ENCODE results near the gene SMIM38. TPM values are rescaled to one million over a fixed set of nuclear protein-coding genes. Genes with fewer than 3 reads are reported as not detected.
A peak's percentile ranks its signal among the peaks of the same experiment; 100 is the strongest.

The SMIM38 gene
- total and polyA plus RNA-seq, 11 donors = 0.08 to 0.35 (median 0.15) TPM; not detected in 1

DNA sequence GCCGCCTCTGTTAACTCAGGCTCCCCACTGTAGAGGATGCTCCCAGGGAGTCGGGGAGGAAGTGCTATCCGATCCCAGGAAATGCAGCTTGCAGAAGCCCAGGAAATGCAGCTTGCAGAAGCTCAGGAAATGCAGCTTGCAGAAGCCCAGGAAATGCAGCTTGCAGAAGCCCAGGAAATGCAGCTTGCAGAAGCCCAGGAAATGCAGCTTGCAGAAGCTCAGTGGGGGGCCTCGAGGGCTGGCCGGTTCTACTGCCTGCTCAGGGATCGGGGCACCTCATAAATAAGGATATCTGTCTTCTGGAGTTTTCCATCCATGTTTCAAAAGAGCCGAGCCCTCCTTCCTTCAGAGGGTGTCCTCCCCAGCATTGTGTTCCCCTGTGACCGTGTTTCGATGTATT is 25.1 kb upstream of the SMIM38 start:
- 51 to 64% (median 58%) methylated on average over 9 of the region's 9 CpGs for WGBS, 4 donors
- no peaks in the 10 kb centered on the region for H3K36me3 ChIP-seq
- H3K27me3 ChIP-seq = no peaks in the 10 kb centered on the region
- H3K4me3 ChIP-seq = no peak overlapping the region
- DNase-seq (no peak), ATAC-seq (no peak)
- H3K9me3 ChIP-seq = peaks cover 0 to 25% (median 3%) of the 10 kb centered on the region in 12 donors
- intact Hi-C loops (cut with DNase I) = loop anchor here in 7 of 10 donors (2.0 to 10.0 kb wide), 11 partner anchors 74 to 512 kb away; partner anchors contain the start of genes MYEOV (in 3 of the 7) and CCND1 (in 2 of the 7)
- H3K4me1 ChIP-seq = peaks cover 0 to 24% (median 14%) of the 10 kb centered on the region in 12 donors
- H3K27ac ChIP-seq = peak overlapping the region in 9 of 12 donors; percentile 1 to 68 (median 39)
- no peak for TF ChIP-seq POLR2A (IDR thresholded peaks at IDR 0.05)
- TF ChIP-seq, protein P1, sequence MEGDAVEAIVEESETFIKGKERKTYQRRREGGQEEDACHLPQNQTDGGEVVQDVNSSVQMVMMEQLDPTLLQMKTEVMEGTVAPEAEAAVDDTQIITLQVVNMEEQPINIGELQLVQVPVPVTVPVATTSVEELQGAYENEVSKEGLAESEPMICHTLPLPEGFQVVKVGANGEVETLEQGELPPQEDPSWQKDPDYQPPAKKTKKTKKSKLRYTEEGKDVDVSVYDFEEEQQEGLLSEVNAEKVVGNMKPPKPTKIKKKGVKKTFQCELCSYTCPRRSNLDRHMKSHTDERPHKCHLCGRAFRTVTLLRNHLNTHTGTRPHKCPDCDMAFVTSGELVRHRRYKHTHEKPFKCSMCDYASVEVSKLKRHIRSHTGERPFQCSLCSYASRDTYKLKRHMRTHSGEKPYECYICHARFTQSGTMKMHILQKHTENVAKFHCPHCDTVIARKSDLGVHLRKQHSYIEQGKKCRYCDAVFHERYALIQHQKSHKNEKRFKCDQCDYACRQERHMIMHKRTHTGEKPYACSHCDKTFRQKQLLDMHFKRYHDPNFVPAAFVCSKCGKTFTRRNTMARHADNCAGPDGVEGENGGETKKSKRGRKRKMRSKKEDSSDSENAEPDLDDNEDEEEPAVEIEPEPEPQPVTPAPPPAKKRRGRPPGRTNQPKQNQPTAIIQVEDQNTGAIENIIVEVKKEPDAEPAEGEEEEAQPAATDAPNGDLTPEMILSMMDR (IDR thresholded peaks at IDR 0.05) = no peak

- Histone ChIP-seq H3K27me3 (no peaks in the 10 kb centered on the region), H3K4me1 (peaks cover 0 to 24% (median 14%) of the 10 kb centered on the region in 12 donors), H3K36me3 (no peaks in the 10 kb centered on the region), H3K9me3 (peaks cover 0 to 25% (median 3%) of the 10 kb centered on the region in 12 donors), H3K4me3 (no peak overlapping the region), H3K27ac (peak overlapping the region in 9 of 12 donors; percentile 1 to 68 (median 39))
- no peak for TF ChIP-seq POLR2A (IDR thresholded peaks at IDR 0.05)
- TF ChIP-seq, protein P1 (IDR thresholded peaks at IDR 0.05) = no peak
- ATAC-seq = peak; percentile 84 to 89 (median 86)
- 26 to 65% (median 48%) methylated on average over 4 to 11 of the region's 11 CpGs for WGBS, 4 donors
- DNase-seq = peak in 4 of 5 donors; percentile 49 to 82 (median 67)
- intact Hi-C loops (cut with DNase I) = loop anchor here in 7 of 10 donors (2.0 to 10.0 kb wide), 11 partner anchors 74 to 512 kb away; partner anchors contain the start of genes MYEOV (in 3 of the 7) and CCND1 (in 2 of the 7)
Observed at GRCh38 chr11:69131121-69131566, 24.6 kb upstream of the SMIM38 start.

GRCh38 chr11:69131644-69132300 is 24.0 kb upstream of the SMIM38 start:
- intact Hi-C loops (cut with DNase I) = loop anchor here in 7 of 10 donors (2.0 to 10.0 kb wide), 11 partner anchors 73 to 511 kb away; partner anchors contain the start of genes MYEOV (in 3 of the 7) and CCND1 (in 2 of the 7)
- TF ChIP-seq, protein P1 (IDR thresholded peaks at IDR 0.05) = peak; percentile 63 to 89 (median 85)
- no peak for TF ChIP-seq POLR2A (IDR thresholded peaks at IDR 0.05)
- H3K27ac ChIP-seq = peak overlapping the region in 8 of 12 donors; percentile 1 to 68 (median 41)

GRCh38 chr11:69132301-69132670 is 23.4 kb upstream of the SMIM38 start:
- peak overlapping the region in 1 of 12 donors; percentile 57 for H3K27ac ChIP-seq
- intact Hi-C loops (cut with DNase I) = loop anchor here in 6 of 10 donors (5.0 to 10.0 kb wide), 9 partner anchors 73 to 510 kb away; partner anchors contain the start of genes MYEOV (in 3 of the 6) and CCND1 (in 1 of the 6)

More at GRCh38 chr11:69131644-69132300, 24.0 kb upstream of the SMIM38 start:
- Histone ChIP-seq H3K36me3 (no peaks in the 10 kb centered on the region), H3K27me3 (no peaks in the 10 kb centered on the region), H3K9me3 (peaks cover 0 to 25% (median 3%) of the 10 kb centered on the region in 12 donors), H3K4me3 (no peak overlapping the region), H3K4me1 (peaks cover 0 to 20% (median 14%) of the 10 kb centered on the region in 12 donors)
- DNase-seq = peak in 4 of 5 donors; percentile 63 to 81 (median 70)
- peak; percentile 75 to 86 (median 81) for ATAC-seq
- WGBS, 4 donors = 51 to 56% (median 52%) methylated on average over 15 of the region's 15 CpGs

More at GRCh38 chr11:69132301-69132670, 23.4 kb upstream of the SMIM38 start:
- 89 to 92% (median 91%) methylated on average over 6 to 7 of the region's 7 CpGs for WGBS, 4 donors
- H3K4me1 ChIP-seq = peaks cover 0 to 19% (median 14%) of the 10 kb centered on the region in 12 donors
- no peak for DNase-seq
- no peak overlapping the region for H3K4me3 ChIP-seq
- H3K36me3 ChIP-seq = no peaks in the 10 kb centered on the region
- no peak for ATAC-seq
- H3K9me3 ChIP-seq = peaks cover 0 to 25% (median 3%) of the 10 kb centered on the region in 12 donors
- no peaks in the 10 kb centered on the region for H3K27me3 ChIP-seq
- TF ChIP-seq, protein P1 (IDR thresholded peaks at IDR 0.05) = no peak
- no peak for TF ChIP-seq POLR2A (IDR thresholded peaks at IDR 0.05)
